A673 (cell line): Measurements from ENCODE around the gene NEK1.

Source experiments
- CTCF ChIP-seq: fragments of 300-800, 200-600 bp; sonication (generic); conservative IDR thresholded peaks from 2 replicates; pipeline ENCODE4 v1.5.1; 2017; ENCODE audit warnings: low read depth, mild to moderate bottlenecking, antibody characterized with exemption, low read length, moderate library complexity, mixed read lengths
- EZH2 ChIP-seq: fragments of 200-600 bp; sonication (generic); IDR thresholded peaks from 2 replicates; pipeline ENCODE4 v1.6.1; 2017; ENCODE audit warnings: borderline replicate concordance, low read depth, mild to moderate bottlenecking, mixed read lengths, antibody characterized with exemption, low read length; ENCODE audit not compliant: poor library complexity, severe bottlenecking

DNA sequence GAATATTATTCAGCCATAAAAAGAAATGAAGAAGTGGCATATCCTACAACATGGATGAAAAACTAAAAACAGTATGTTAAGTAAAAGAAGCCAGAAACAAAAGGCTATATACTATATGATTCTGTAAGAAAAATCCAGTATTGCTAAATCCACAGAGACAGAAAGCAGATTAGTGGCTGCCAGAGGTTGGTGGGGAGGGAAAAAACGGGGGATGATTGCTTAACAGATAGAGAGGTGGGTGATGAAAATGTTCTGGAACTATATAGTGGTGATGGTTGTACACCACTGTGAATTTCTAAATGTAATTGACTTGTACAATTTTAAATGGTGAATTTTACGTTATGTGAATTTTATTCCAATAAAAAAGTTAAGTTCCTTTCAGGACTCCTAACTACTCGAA is 184.0 kb downstream of the NEK1 start:
- TF ChIP-seq CTCF, result no peak
- TF ChIP-seq EZH2, result no peak
